ENCODE results near the gene KCNMA1. TPM values are rescaled to one million over a fixed set of nuclear protein-coding genes. Genes with fewer than 3 reads are reported as not detected.

The KCNMA1 gene
- total and polyA plus RNA-seq, 7 donors = 15.3 to 427 (median 256) TPM

DNA sequence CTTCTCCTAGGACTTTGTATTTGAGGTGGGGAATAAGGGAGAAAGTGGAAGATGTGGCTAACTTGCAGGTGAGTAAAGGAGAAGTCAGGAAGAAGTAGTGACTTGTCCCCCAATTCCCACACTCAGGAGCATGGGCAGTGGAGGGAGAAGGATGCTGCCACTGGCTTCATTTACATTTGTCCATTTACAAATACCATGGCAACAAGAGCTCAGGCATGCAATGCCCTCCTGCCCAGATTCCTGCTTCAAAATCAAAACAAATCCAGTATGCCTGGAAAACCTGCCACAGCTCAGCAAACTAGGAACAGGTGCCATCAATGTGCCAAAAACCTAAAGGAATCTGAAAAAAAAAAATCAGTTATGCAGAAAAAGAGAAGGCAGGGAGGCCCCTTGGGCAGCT lies 139.9 kb downstream of the KCNMA1 start:
- DNase-seq = no peak
- intact Hi-C loops (cut with DNase I) = no loop called here
- peaks cover 0 to 77% (median 46%) of the 10 kb centered on the region in 4 donors for H3K4me1 ChIP-seq
- H3K4me3 ChIP-seq = no peak overlapping the region
- no peaks in the 10 kb centered on the region for H3K9me3 ChIP-seq
- no peak for TF ChIP-seq EP300 (IDR thresholded peaks at IDR 0.05)
- TF ChIP-seq POLR2AphosphoS5 (IDR thresholded peaks at IDR 0.05) = no peak
- no peak for TF ChIP-seq POLR2A (IDR thresholded peaks at IDR 0.05)
- TF ChIP-seq, protein P1, sequence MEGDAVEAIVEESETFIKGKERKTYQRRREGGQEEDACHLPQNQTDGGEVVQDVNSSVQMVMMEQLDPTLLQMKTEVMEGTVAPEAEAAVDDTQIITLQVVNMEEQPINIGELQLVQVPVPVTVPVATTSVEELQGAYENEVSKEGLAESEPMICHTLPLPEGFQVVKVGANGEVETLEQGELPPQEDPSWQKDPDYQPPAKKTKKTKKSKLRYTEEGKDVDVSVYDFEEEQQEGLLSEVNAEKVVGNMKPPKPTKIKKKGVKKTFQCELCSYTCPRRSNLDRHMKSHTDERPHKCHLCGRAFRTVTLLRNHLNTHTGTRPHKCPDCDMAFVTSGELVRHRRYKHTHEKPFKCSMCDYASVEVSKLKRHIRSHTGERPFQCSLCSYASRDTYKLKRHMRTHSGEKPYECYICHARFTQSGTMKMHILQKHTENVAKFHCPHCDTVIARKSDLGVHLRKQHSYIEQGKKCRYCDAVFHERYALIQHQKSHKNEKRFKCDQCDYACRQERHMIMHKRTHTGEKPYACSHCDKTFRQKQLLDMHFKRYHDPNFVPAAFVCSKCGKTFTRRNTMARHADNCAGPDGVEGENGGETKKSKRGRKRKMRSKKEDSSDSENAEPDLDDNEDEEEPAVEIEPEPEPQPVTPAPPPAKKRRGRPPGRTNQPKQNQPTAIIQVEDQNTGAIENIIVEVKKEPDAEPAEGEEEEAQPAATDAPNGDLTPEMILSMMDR (IDR thresholded peaks at IDR 0.05) = no peak
- H3K27me3 ChIP-seq = no peaks in the 10 kb centered on the region
- peaks cover 0 to 9% (median 0%) of the 10 kb centered on the region in 4 donors for H3K36me3 ChIP-seq
- H3K27ac ChIP-seq = peak overlapping the region in 3 of 4 donors; percentile 53 to 70 (median 56)

DNA sequence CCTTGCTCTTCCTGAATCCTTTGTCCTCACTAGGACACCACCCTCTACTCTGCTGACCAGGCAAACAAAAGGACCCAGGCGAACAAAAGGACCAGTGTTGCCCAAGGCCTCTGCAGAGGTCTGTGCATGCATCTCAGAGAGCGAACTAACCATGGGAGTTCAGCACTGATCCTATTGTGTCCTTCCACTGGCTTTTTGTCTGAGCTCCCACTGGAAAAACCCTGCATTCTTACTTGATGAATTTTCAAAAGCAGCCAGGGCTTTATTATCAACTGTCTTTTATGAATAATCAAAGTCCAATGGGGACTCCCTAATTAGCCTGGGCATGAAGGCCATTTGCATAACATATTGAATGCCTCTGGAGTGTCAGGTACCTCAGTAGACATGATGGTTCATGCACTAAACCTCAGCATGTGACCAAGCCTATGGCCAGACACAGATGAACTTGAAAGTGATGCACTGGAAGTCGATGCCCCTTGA lies 140.6 kb downstream of the KCNMA1 start:
- Histone ChIP-seq H3K4me3 (no peak overlapping the region), H3K4me1 (peaks cover 0 to 72% (median 45%) of the 10 kb centered on the region in 4 donors), H3K27me3 (no peaks in the 10 kb centered on the region), H3K27ac (peak overlapping the region in 2 of 4 donors; percentile 4 to 70), H3K9me3 (no peaks in the 10 kb centered on the region), H3K36me3 (peaks cover 0 to 9% (median 0%) of the 10 kb centered on the region in 4 donors)
- TF ChIP-seq POLR2A (IDR thresholded peaks at IDR 0.05) (no peak), POLR2AphosphoS5 (IDR thresholded peaks at IDR 0.05) (no peak), EP300 (IDR thresholded peaks at IDR 0.05) (no peak)
- TF ChIP-seq, protein P1 (IDR thresholded peaks at IDR 0.05) = no peak
- DNase-seq = no peak
- intact Hi-C loops (cut with DNase I) = no loop called here
- 87 to 90% methylated on average over 3 of the region's 3 CpGs for WGBS, 2 donors

DNA sequence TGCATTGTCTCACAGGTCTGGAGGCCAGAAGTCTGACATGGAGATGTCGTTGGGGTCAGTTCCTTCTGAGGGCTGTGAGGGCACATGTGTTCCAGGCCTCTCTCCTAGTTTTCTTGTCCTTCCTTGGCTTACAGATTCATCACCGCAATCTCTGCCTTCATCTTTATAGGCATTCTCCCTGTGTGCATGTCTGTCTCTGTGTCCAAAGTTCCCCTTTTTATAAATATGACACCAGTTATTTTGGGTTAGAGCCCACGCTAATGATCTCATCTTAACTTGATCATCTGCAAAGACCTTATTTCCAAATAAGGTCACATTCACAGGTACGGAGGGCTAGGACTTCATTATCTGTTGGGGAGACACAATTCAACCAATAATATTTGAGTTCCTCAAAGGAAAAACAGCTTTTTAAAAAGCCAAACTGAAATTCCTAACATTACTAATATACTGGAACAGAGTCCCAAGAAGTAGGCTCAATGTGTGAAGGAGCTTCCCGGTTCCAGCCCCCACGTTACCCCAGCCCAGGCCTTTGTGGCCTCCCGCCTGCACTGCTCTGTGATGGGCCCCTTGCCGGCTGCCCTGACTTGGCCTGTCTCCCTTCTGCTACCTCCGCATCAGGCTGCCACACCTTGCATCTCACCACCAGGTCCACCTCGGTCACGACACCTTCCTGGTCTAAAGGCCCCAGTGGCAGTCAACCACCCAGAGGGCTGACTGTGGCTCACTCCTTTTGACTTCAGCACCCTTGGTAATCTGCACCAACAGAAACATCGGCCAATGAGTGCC lies 142.7 kb downstream of the KCNMA1 start:
- Histone ChIP-seq H3K4me1 (peaks cover 0 to 63% (median 32%) of the 10 kb centered on the region in 4 donors), H3K27ac (peak overlapping the region in 2 of 4 donors; percentile 4 to 30), H3K27me3 (no peaks in the 10 kb centered on the region), H3K4me3 (no peak overlapping the region), H3K36me3 (peaks cover 0 to 9% (median 0%) of the 10 kb centered on the region in 4 donors), H3K9me3 (no peaks in the 10 kb centered on the region)
- TF ChIP-seq, protein P1 (IDR thresholded peaks at IDR 0.05) = no peak
- no peak for TF ChIP-seq POLR2A (IDR thresholded peaks at IDR 0.05)
- no peak for TF ChIP-seq EP300 (IDR thresholded peaks at IDR 0.05)
- no peak for TF ChIP-seq POLR2AphosphoS5 (IDR thresholded peaks at IDR 0.05)
- intact Hi-C loops (cut with DNase I) = no loop called here
- 89 to 91% methylated on average over 12 of the region's 12 CpGs for WGBS, 2 donors
- DNase-seq = no peak

DNA sequence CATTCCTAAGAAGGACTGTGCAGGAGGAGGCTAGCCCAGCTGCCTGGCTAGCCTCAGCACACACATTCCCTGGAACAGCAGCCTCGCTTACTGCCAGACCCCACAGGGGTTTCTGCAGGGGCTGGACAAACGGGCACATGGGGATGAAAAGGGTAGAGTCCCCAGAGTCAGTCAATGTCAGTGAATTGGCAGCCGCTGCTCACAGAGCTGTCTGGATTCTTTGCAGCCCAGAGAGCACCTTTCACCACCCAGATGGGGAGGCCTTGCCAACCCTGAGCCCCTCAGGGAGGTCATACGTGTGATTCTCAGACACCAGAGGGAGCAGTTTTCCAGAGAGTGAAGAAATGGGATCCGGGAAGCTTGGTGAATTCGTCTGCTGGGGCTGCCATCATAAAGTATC lies 143.3 kb downstream of the KCNMA1 start:
- Histone ChIP-seq H3K27ac (peak overlapping the region in 1 of 4 donors; percentile 30), H3K4me1 (peaks cover 0 to 62% (median 32%) of the 10 kb centered on the region in 4 donors), H3K4me3 (no peak overlapping the region), H3K36me3 (peaks cover 0 to 9% (median 0%) of the 10 kb centered on the region in 4 donors), H3K27me3 (no peaks in the 10 kb centered on the region), H3K9me3 (no peaks in the 10 kb centered on the region)
- TF ChIP-seq, protein P1 (IDR thresholded peaks at IDR 0.05) = peak in 1 of 4 experiments; percentile 20
- no peak for TF ChIP-seq POLR2A (IDR thresholded peaks at IDR 0.05)
- 55 to 70% methylated on average over 6 of the region's 6 CpGs for WGBS, 2 donors
- intact Hi-C loops (cut with DNase I) = no loop called here
- DNase-seq = no peak
